ENCODE measurements around the gene PGRMC1. TPM values are rescaled to one million over a fixed set of nuclear protein-coding genes. Genes with fewer than 3 reads are reported as not detected.

The PGRMC1 gene
- 276 TPM for polyA plus RNA-seq
- long read RNA-seq, donor 1, transcript PGRMC1-201 (3 exons, 1,911 nt): major isoform, 59 of 59 reads
- long read RNA-seq, donor 1, partial matches to known transcripts: 0 of 59 reads
- long read RNA-seq, donor 1, other reads (novel, unspliced or antisense): 0 of 59 reads
- long read RNA-seq, donor 2, transcript PGRMC1-201 (3 exons, 1,911 nt): major isoform, 81 of 111 reads
- long read RNA-seq, donor 2, partial matches to known transcripts: 18 of 111 reads
- long read RNA-seq, donor 2, other reads (novel, unspliced or antisense): 12 of 111 reads
- long read RNA-seq, donor 3, transcript PGRMC1-201 (3 exons, 1,911 nt): major isoform, 147 of 477 reads
- long read RNA-seq, donor 3, partial matches to known transcripts: 315 of 477 reads
- long read RNA-seq, donor 3, other reads (novel, unspliced or antisense): 15 of 477 reads
- long read RNA-seq, donor 4, transcript PGRMC1-201 (3 exons, 1,911 nt): major isoform, 19 of 19 reads
- long read RNA-seq, donor 4, partial matches to known transcripts: 0 of 19 reads
- long read RNA-seq, donor 4, other reads (novel, unspliced or antisense): 0 of 19 reads
- long read RNA-seq, donor 5, transcript PGRMC1-201 (3 exons, 1,911 nt): major isoform, 55 of 62 reads
- long read RNA-seq, donor 5, partial matches to known transcripts: 0 of 62 reads
- long read RNA-seq, donor 5, other reads (novel, unspliced or antisense): 7 of 62 reads
- long read RNA-seq, donor 6, transcript PGRMC1-201 (3 exons, 1,911 nt): major isoform, 95 of 308 reads
- long read RNA-seq, donor 6, partial matches to known transcripts: 204 of 308 reads
- long read RNA-seq, donor 6, other reads (novel, unspliced or antisense): 9 of 308 reads
- long read RNA-seq, donor 7, transcript PGRMC1-201 (3 exons, 1,911 nt): major isoform, 33 of 33 reads
- long read RNA-seq, donor 7, partial matches to known transcripts: 0 of 33 reads
- long read RNA-seq, donor 7, other reads (novel, unspliced or antisense): 0 of 33 reads
- long read RNA-seq, donor 8, transcript PGRMC1-201 (3 exons, 1,911 nt): major isoform, 97 of 130 reads
- long read RNA-seq, donor 8, partial matches to known transcripts: 25 of 130 reads
- long read RNA-seq, donor 8, other reads (novel, unspliced or antisense): 8 of 130 reads
- long read RNA-seq, donor 9, transcript PGRMC1-201 (3 exons, 1,911 nt): major isoform, 108 of 196 reads
- long read RNA-seq, donor 9, partial matches to known transcripts: 82 of 196 reads
- long read RNA-seq, donor 9, other reads (novel, unspliced or antisense): 6 of 196 reads
- long read RNA-seq, donor 10, transcript PGRMC1-201 (3 exons, 1,911 nt): major isoform, 88 of 104 reads
- long read RNA-seq, donor 10, partial matches to known transcripts: 8 of 104 reads
- long read RNA-seq, donor 10, other reads (novel, unspliced or antisense): 8 of 104 reads
- long read RNA-seq, donor 11, transcript PGRMC1-201 (3 exons, 1,911 nt): major isoform, 59 of 72 reads
- long read RNA-seq, donor 11, partial matches to known transcripts: 7 of 72 reads
- long read RNA-seq, donor 11, other reads (novel, unspliced or antisense): 6 of 72 reads

- Histone ChIP-seq H3K36me3 (ENCODE audit: control insufficient read depth, insufficient read depth, low read length) (no peaks in the 10 kb centered on the region), H3K4me1 (ENCODE audit: control insufficient read depth, insufficient read depth, low read length) (peaks cover 4% of the 10 kb centered on the region), H3K27ac (ENCODE audit: low read length) (peak within 1 kb of the TSS; percentile 84), H3K9me3 (ENCODE audit: control insufficient read depth, low read depth, low read length) (no peaks in the 10 kb centered on the region), H3K4me3 (ENCODE audit: low read length) (peak within 1 kb of the TSS; percentile 87), H3K27me3 (ENCODE audit: control insufficient read depth, insufficient read depth, low read length) (no peaks in the 10 kb centered on the region)
- peak; percentile 74 to 86 for DNase-seq
- no CpG with 5 or more reads among the region's 82 CpGs for WGBS (ENCODE audit: insufficient coverage, low lambda C conversion rate)
Measured at GRCh38 chrX:119235872-119236622, at the start of gene PGRMC1. PGRMC1 (plus strand) TSS chrX:119236285; CDS start chrX:119236364, 79 bp downstream.

- Histone ChIP-seq H3K4me1 (ENCODE audit: control insufficient read depth, insufficient read depth, low read length) (no peaks in the 10 kb centered on the region), H3K36me3 (ENCODE audit: control insufficient read depth, insufficient read depth, low read length) (no peaks in the 10 kb centered on the region), H3K27me3 (ENCODE audit: control insufficient read depth, insufficient read depth, low read length) (no peaks in the 10 kb centered on the region), H3K9me3 (ENCODE audit: control insufficient read depth, low read depth, low read length) (no peaks in the 10 kb centered on the region), H3K4me3 (ENCODE audit: low read length) (no peak overlapping the region), H3K27ac (ENCODE audit: low read length) (no peak overlapping the region)
- no CpG with 5 or more reads among the region's 8 CpGs for WGBS (ENCODE audit: insufficient coverage, low lambda C conversion rate)
- no peak for DNase-seq
Measured at GRCh38 chrX:119186763-119187162, 49.3 kb upstream of the PGRMC1 start.

GRCh38 chrX:119187298-119187697 lies 48.8 kb upstream of the PGRMC1 start:
- H3K27ac ChIP-seq (ENCODE audit: low read length): no peak overlapping the region
- no CpG with 5 or more reads among the region's 4 CpGs for WGBS (ENCODE audit: insufficient coverage, low lambda C conversion rate)
- no peak overlapping the region for H3K4me3 ChIP-seq (ENCODE audit: low read length)
- H3K9me3 ChIP-seq (ENCODE audit: control insufficient read depth, low read depth, low read length): no peaks in the 10 kb centered on the region
- H3K27me3 ChIP-seq (ENCODE audit: control insufficient read depth, insufficient read depth, low read length): no peaks in the 10 kb centered on the region
- no peaks in the 10 kb centered on the region for H3K36me3 ChIP-seq (ENCODE audit: control insufficient read depth, insufficient read depth, low read length)
- no peaks in the 10 kb centered on the region for H3K4me1 ChIP-seq (ENCODE audit: control insufficient read depth, insufficient read depth, low read length)
- no peak for DNase-seq

GRCh38 chrX:119189115-119189514 lies 47.0 kb upstream of the PGRMC1 start:
- no peaks in the 10 kb centered on the region for H3K36me3 ChIP-seq (ENCODE audit: control insufficient read depth, insufficient read depth, low read length)
- H3K9me3 ChIP-seq (ENCODE audit: control insufficient read depth, low read depth, low read length): no peaks in the 10 kb centered on the region
- WGBS (ENCODE audit: insufficient coverage, low lambda C conversion rate): no CpG with 5 or more reads among the region's 3 CpGs
- no peak for DNase-seq
- no peaks in the 10 kb centered on the region for H3K4me1 ChIP-seq (ENCODE audit: control insufficient read depth, insufficient read depth, low read length)
- H3K27ac ChIP-seq (ENCODE audit: low read length): no peak overlapping the region
- H3K27me3 ChIP-seq (ENCODE audit: control insufficient read depth, insufficient read depth, low read length): no peaks in the 10 kb centered on the region
- no peak overlapping the region for H3K4me3 ChIP-seq (ENCODE audit: low read length)

- Histone ChIP-seq H3K27me3 (ENCODE audit: control insufficient read depth, insufficient read depth, low read length) (no peaks in the 10 kb centered on the region), H3K27ac (ENCODE audit: low read length) (no peak overlapping the region)
- DNase-seq: no peak
Measured at GRCh38 chrX:119189595-119189994, 46.5 kb upstream of the PGRMC1 start.

GRCh38 chrX:119190091-119190681 lies 45.9 kb upstream of the PGRMC1 start:
- Histone ChIP-seq H3K36me3 (ENCODE audit: control insufficient read depth, insufficient read depth, low read length) (no peaks in the 10 kb centered on the region), H3K9me3 (ENCODE audit: control insufficient read depth, low read depth, low read length) (no peaks in the 10 kb centered on the region), H3K27ac (ENCODE audit: low read length) (no peak overlapping the region), H3K4me3 (ENCODE audit: low read length) (no peak overlapping the region), H3K27me3 (ENCODE audit: control insufficient read depth, insufficient read depth, low read length) (no peaks in the 10 kb centered on the region), H3K4me1 (ENCODE audit: control insufficient read depth, insufficient read depth, low read length) (no peaks in the 10 kb centered on the region)
- no CpG with 5 or more reads among the region's 4 CpGs for WGBS (ENCODE audit: insufficient coverage, low lambda C conversion rate)
- DNase-seq: no peak

More at GRCh38 chrX:119189595-119189994, 46.5 kb upstream of the PGRMC1 start:
- H3K4me3 ChIP-seq (ENCODE audit: low read length): no peak overlapping the region
- no CpG with 5 or more reads among the region's 4 CpGs for WGBS (ENCODE audit: insufficient coverage, low lambda C conversion rate)
- H3K36me3 ChIP-seq (ENCODE audit: control insufficient read depth, insufficient read depth, low read length): no peaks in the 10 kb centered on the region
- no peaks in the 10 kb centered on the region for H3K9me3 ChIP-seq (ENCODE audit: control insufficient read depth, low read depth, low read length)
- H3K4me1 ChIP-seq (ENCODE audit: control insufficient read depth, insufficient read depth, low read length): no peaks in the 10 kb centered on the region

- no peaks in the 10 kb centered on the region for H3K36me3 ChIP-seq (ENCODE audit: control insufficient read depth, insufficient read depth, low read length)
- peak in 1 of 2 donors; percentile 14 for DNase-seq
- H3K9me3 ChIP-seq (ENCODE audit: control insufficient read depth, low read depth, low read length): no peaks in the 10 kb centered on the region
- WGBS (ENCODE audit: insufficient coverage, low lambda C conversion rate): no CpG with 5 or more reads among the region's 8 CpGs
- H3K4me3 ChIP-seq (ENCODE audit: low read length): no peak overlapping the region
- H3K27me3 ChIP-seq (ENCODE audit: control insufficient read depth, insufficient read depth, low read length): no peaks in the 10 kb centered on the region
- H3K27ac ChIP-seq (ENCODE audit: low read length): no peak overlapping the region
- H3K4me1 ChIP-seq (ENCODE audit: control insufficient read depth, insufficient read depth, low read length): no peaks in the 10 kb centered on the region
Measured at GRCh38 chrX:119190831-119191230, 45.3 kb upstream of the PGRMC1 start.

- Histone ChIP-seq H3K9me3 (ENCODE audit: control insufficient read depth, low read depth, low read length) (no peaks in the 10 kb centered on the region), H3K27ac (ENCODE audit: low read length) (no peak overlapping the region), H3K27me3 (ENCODE audit: control insufficient read depth, insufficient read depth, low read length) (no peaks in the 10 kb centered on the region), H3K36me3 (ENCODE audit: control insufficient read depth, insufficient read depth, low read length) (no peaks in the 10 kb centered on the region), H3K4me1 (ENCODE audit: control insufficient read depth, insufficient read depth, low read length) (no peaks in the 10 kb centered on the region), H3K4me3 (ENCODE audit: low read length) (no peak overlapping the region)
- no CpG with 5 or more reads among the region's 5 CpGs for WGBS (ENCODE audit: insufficient coverage, low lambda C conversion rate)
- DNase-seq: no peak
Measured at GRCh38 chrX:119194621-119195020, 41.5 kb upstream of the PGRMC1 start.

GRCh38 chrX:119201570-119201969 lies 34.5 kb upstream of the PGRMC1 start:
- Histone ChIP-seq H3K4me3 (ENCODE audit: low read length) (no peak overlapping the region), H3K36me3 (ENCODE audit: control insufficient read depth, insufficient read depth, low read length) (no peaks in the 10 kb centered on the region), H3K9me3 (ENCODE audit: control insufficient read depth, low read depth, low read length) (no peaks in the 10 kb centered on the region), H3K27ac (ENCODE audit: low read length) (no peak overlapping the region), H3K27me3 (ENCODE audit: control insufficient read depth, insufficient read depth, low read length) (no peaks in the 10 kb centered on the region), H3K4me1 (ENCODE audit: control insufficient read depth, insufficient read depth, low read length) (no peaks in the 10 kb centered on the region)
- no CpG with 5 or more reads among the region's 4 CpGs for WGBS (ENCODE audit: insufficient coverage, low lambda C conversion rate)
- no peak for DNase-seq

All from large intestine (tissue), 12 donors.